Keratinocyte (primary cell): ENCODE measurements around the gene KIF5A.

ENCODE experiments used
- EZH2 ChIP-seq: IDR thresholded peaks from one replicate; pipeline ENCODE4 v1.6.1; 2012; ENCODE audit warnings: inconsistent platforms, mild to moderate bottlenecking, low read length, moderate library complexity
- TF ChIP-seq, protein P1 (sequence below), 3 experiments: IDR thresholded peaks in 1 of 3; conservative IDR thresholded peaks in 1 of 3; optimal IDR thresholded peaks in 1 of 3; 2 replicates in 2 of 3; 3 replicates in 1 of 3; pipeline versions ENCODE3 to v1.5.1; 2011; ENCODE audit warnings: low read length in 3 of 3, mild to moderate bottlenecking in 3 of 3, moderate library complexity in 2 of 3, control low read depth in 1 of 3, inconsistent platforms in 1 of 3; ENCODE audit not compliant: insufficient read depth in 2 of 3; ENCODE audit errors: extremely low read depth in 1 of 3

DNA sequence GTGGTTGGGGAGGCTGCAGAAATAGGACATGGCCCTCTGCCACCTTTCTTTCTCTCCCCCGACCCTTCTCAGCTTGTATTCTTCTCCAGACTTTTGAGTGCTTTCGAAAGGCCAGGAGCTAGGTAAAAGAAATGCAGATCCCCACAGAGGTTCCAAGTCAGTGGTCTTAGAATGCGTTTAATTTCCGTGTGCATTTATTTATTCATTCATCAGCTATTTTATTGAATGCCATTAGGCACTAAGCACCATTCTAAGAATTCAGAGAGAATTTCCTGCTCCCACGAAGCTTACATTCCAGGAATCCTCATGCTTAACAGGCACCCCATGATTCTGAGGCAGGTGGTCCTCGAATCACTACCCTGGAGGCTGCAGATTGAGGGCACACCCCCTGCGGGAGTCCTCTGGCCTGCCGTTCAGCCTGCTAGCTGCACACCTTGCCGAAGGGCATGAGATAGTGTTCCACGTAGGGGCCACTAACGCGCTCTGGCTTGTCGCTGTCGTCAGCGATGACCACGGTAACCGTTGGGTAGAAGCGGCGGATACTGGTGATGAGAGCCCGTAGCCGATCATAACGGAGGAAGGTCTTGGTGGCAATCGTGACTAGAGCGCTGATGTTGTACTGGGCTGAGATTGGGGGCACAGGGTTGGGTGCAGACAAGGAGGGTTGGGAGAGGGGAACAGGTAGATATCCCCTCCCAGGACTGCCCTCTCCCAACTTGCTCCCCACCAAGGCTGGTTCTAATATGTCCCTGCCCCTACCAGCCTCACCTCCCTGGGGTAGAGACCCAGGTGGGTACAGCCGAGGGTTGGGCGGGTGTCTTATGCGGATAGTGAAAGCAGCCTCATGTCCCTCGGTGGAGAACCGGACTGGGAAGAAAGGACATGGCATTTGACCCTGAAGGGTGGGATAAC lies 78.7 kb downstream of the KIF5A start:
- TF ChIP-seq, protein P1, sequence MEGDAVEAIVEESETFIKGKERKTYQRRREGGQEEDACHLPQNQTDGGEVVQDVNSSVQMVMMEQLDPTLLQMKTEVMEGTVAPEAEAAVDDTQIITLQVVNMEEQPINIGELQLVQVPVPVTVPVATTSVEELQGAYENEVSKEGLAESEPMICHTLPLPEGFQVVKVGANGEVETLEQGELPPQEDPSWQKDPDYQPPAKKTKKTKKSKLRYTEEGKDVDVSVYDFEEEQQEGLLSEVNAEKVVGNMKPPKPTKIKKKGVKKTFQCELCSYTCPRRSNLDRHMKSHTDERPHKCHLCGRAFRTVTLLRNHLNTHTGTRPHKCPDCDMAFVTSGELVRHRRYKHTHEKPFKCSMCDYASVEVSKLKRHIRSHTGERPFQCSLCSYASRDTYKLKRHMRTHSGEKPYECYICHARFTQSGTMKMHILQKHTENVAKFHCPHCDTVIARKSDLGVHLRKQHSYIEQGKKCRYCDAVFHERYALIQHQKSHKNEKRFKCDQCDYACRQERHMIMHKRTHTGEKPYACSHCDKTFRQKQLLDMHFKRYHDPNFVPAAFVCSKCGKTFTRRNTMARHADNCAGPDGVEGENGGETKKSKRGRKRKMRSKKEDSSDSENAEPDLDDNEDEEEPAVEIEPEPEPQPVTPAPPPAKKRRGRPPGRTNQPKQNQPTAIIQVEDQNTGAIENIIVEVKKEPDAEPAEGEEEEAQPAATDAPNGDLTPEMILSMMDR (optimal IDR thresholded peaks at IDR 0.05 in 1 of 3, IDR thresholded peaks at IDR 0.05 in 1 of 3, conservative IDR thresholded peaks at IDR 0.05 in 1 of 3; ENCODE audit: extremely low read depth in 1 of 3, insufficient read depth in 2 of 3, low read length in 3 of 3), result no peak
- no peak for TF ChIP-seq EZH2
